HUES64 (cell line): ENCODE data around the gene APOB.

Experiments
- H3K27ac ChIP-seq: 2 replicates; pipeline ENCODE4 v1.7.0; 2013; ENCODE audit warnings: low read depth, low read length, inconsistent platforms
- H3K27me3 ChIP-seq: 2 replicates; pipeline ENCODE4 v1.6.1; 2013; ENCODE audit warnings: mild to moderate bottlenecking, low read length; ENCODE audit not compliant: insufficient read depth
- H3K36me3 ChIP-seq: 2 replicates; pipeline ENCODE4 v1.6.1; 2013; ENCODE audit warnings: mild to moderate bottlenecking, low read length; ENCODE audit not compliant: insufficient read depth
- H3K4me1 ChIP-seq: 2 replicates; pipeline ENCODE4 v1.6.1; 2013; ENCODE audit warnings: mild to moderate bottlenecking, low read length, moderate library complexity; ENCODE audit not compliant: insufficient read depth
- H3K4me3 ChIP-seq: 2 replicates; pipeline ENCODE4 v1.5.1; 2013; ENCODE audit warnings: mild to moderate bottlenecking, low read length, moderate library complexity
- H3K9ac ChIP-seq: 2 replicates; pipeline ENCODE4 v1.6.1; 2013; ENCODE audit warnings: mild to moderate bottlenecking, low read depth, low read length
- H3K9me3 ChIP-seq: 2 replicates; pipeline ENCODE4 v1.6.1; 2013; ENCODE audit warnings: low read depth, low read length; ENCODE audit not compliant: insufficient read depth
- WGBS: fragments of 150-250, 120-280 bp; methylation state at CpG from one replicate; pipeline ENCODE4 v1.1.7; 2013; ENCODE audit warnings: missing lambda C conversion rate; 5-methylcytosine and 5-hydroxymethylcytosine counted together

The APOB gene

DNA sequence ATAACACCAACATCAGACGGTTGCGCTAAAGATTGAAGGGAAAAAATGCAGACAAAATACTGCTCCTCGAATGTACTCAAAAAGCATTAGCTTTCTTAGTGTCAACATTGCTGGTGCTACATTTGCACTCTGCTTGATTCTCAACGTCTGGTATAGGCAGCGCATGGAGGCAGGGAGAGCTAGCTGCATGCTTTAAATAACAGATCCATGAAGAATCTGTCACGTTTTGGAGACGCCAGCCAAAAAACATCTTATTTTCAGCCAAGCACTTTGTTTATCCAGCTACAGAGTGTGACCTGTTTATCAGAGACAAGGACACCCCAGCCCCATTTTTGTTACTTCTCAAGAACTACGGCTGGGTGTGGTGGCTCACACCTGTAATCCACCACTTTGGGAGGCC lies 59.5 kb downstream of the APOB start:
- no peaks in the 10 kb centered on the region for H3K36me3 ChIP-seq
- H3K27me3 ChIP-seq: no peaks in the 10 kb centered on the region
- H3K4me1 ChIP-seq: peaks cover 13% of the 10 kb centered on the region; the same call in 1 of the 2 replicates
- H3K9me3 ChIP-seq: no peaks in the 10 kb centered on the region
- no peak overlapping the region for H3K9ac ChIP-seq
- no peak overlapping the region for H3K27ac ChIP-seq
- WGBS: 95% methylated on average over 8 of the region's 8 CpGs
- H3K4me3 ChIP-seq: no peak overlapping the region

DNA sequence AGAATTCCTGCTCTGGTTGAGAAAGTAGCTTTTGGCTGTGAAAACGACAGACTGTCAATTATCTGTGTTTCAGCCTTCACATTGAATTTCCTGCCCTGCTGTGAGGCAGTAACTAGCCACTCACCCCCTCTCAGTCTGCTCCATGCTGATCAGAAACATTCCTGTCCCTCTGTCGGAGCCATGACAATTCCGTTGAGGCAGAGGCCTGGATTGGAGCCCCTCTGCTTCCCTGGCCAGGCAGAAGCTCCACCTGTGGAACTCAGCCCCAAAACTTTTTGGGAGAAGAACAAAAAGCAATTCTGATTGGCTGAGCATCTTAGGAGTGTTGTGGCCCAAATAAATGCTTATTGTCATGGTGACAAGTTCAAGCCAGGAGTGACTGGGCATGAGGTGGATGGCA lies 60.0 kb downstream of the APOB start:
- H3K36me3 ChIP-seq: no peaks in the 10 kb centered on the region
- H3K27ac ChIP-seq: no peak overlapping the region
- peaks cover 13% of the 10 kb centered on the region; the same call in 1 of the 2 replicates for H3K4me1 ChIP-seq
- WGBS: 37% methylated on average over 3 of the region's 3 CpGs
- H3K9ac ChIP-seq: no peak overlapping the region
- no peaks in the 10 kb centered on the region for H3K27me3 ChIP-seq
- H3K9me3 ChIP-seq: no peaks in the 10 kb centered on the region
- no peak overlapping the region for H3K4me3 ChIP-seq

DNA sequence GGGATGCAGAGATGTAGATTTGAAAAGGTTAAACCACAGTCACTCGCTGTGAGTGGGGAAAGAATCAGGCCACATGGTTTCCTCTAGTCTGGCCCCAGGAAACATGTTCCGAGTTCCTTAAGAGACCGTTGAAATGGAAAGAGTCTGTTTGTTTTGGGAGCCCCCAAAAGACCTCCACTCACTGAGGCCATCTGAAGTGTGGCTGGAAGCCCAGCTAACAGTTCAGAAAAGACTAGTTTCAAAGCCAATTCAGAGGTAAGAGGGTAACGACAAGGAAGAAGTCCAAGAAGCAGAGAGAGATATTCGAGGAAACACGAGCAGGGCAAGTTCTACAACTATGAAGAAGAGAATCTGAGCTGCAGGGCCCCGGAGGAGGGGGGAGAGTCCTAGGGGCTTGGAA lies 61.0 kb downstream of the APOB start:
- H3K27me3 ChIP-seq: no peaks in the 10 kb centered on the region
- 93% methylated on average over 7 of the region's 7 CpGs for WGBS

DNA sequence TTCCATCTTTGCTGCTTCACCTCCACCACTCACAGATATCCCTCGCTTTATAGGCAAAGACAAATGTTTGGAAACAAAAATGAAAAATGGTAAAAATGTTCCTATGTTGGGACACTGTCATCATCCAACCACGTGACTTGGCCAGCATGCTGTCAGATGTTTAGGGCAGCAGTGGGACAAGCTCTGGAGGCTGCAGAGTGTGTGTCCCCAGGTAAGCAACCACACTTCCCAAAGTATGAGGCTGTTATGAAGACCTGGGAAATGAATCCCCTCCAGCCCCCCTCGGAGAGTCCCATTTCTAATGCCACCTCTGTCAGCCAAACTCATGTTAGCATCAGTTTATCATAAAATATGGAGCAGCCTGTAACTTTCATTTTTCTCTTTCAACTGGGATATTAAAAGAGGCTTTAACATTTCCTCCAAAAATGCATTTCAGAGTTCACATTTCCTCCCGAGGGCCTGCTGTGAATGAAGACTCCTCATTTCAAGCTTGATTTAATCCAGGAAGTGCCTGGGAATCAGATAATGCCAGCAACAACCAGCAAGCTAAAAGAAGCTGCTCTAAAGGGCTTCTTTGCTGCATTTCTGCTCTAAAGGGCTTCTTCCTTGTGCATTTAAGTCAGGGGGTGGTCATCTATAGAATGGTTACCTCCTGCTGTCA lies 66.2 kb downstream of the APOB start:
- H3K36me3 ChIP-seq: no peaks in the 10 kb centered on the region
- H3K4me3 ChIP-seq: no peak overlapping the region
- no peak overlapping the region for H3K27ac ChIP-seq
- H3K27me3 ChIP-seq: no peaks in the 10 kb centered on the region
- no peak overlapping the region for H3K9ac ChIP-seq
- 86% methylated on average over 4 of the region's 4 CpGs for WGBS
- no peaks in the 10 kb centered on the region for H3K4me1 ChIP-seq
- H3K9me3 ChIP-seq: no peaks in the 10 kb centered on the region

More for the DNA sequence above, 61.0 kb downstream of the APOB start:
- no peaks in the 10 kb centered on the region for H3K36me3 ChIP-seq
- H3K27ac ChIP-seq: no peak overlapping the region
- no peaks in the 10 kb centered on the region for H3K9me3 ChIP-seq
- H3K9ac ChIP-seq: no peak overlapping the region
- peaks cover 13% of the 10 kb centered on the region; the same call in 1 of the 2 replicates for H3K4me1 ChIP-seq
- no peak overlapping the region for H3K4me3 ChIP-seq

DNA sequence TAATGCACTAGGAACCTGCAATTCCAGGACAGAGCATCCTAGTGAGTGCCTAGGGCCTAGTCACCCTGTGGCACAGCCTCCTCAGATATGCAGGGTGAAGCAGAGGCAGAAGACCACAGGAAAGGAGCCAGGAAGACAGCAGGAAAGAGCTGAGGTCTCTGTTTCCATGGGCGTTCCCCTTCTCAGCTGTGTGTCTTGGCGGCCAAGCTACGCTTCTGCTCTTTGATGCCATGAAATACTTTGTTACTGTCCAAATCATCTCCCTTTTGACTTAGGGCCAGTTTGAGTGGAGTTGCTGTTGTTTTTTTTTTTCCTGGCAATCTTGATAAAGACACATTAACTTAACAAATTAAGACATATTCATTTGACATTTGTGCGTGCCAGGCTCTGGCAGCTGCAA lies 67.3 kb downstream of the APOB start:
- Histone ChIP-seq H3K27me3 (no peaks in the 10 kb centered on the region), H3K4me3 (no peak overlapping the region), H3K4me1 (no peaks in the 10 kb centered on the region), H3K9ac (no peak overlapping the region), H3K36me3 (no peaks in the 10 kb centered on the region), H3K27ac (no peak overlapping the region), H3K9me3 (no peaks in the 10 kb centered on the region)
- WGBS: 94% methylated on average over 4 of the region's 4 CpGs

DNA sequence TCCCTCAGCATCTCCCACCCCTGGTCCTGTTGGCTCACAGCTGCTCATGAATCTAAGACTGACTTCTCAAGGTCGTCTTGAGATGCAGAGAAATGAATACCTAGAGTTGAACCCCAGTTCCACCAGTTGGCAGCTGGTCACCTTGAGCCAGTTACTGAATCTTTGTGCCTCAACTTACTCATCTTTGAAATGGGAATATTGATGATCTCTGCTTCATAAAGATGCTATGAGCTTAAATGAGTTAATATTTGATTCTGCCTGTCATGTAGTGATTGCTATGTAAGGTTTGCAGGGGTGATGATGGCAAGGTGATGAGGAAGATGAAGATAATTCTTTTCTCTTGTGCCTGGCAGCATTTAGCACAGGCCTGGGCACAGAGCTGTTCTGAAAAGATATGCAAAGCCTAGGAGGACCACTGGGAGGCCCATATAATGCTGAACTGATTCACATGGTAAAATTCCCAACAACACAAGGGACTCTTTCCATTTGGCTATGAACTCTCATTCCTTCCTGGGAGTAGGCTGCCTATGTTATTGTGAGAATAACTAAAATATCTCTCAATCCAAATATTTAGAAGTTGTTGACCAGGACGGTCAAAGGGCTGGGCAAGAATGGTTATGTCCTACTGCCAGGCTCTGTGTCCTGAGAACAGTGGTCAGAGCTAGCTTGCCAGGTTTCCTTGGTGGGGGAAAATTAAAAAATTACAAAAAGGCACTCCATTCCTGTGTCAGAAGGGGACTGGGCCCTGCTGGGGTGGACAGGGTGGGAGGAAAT lies 70.9 kb downstream of the APOB start:
- 94% methylated on average over 2 of the region's 2 CpGs for WGBS
- no peaks in the 10 kb centered on the region for H3K36me3 ChIP-seq
- H3K9me3 ChIP-seq: no peaks in the 10 kb centered on the region
- H3K27ac ChIP-seq: no peak overlapping the region
- H3K4me3 ChIP-seq: no peak overlapping the region
- no peaks in the 10 kb centered on the region for H3K4me1 ChIP-seq
- H3K27me3 ChIP-seq: no peaks in the 10 kb centered on the region
- H3K9ac ChIP-seq: no peak overlapping the region

DNA sequence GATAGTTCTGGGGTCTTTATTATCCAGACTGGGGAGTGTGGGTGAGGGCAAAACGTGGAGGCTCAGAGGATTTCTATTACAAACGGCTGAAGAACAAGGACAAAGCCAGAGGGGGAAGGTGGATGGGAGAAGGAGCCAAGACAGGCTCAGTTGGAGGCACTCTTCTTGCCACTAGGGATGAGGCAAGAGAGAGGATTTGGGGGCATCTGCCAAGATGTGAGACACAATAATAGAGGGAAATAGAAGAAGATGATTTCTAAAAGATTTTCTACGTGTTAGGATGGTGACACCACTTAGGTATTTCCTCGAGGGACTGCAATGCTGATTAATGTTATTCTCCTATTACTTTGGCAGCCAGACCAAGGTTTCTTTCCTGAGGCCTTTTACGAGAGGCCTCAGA lies 71.8 kb downstream of the APOB start:
- no peak overlapping the region for H3K9ac ChIP-seq
- H3K9me3 ChIP-seq: no peaks in the 10 kb centered on the region
- no peak overlapping the region for H3K27ac ChIP-seq
- H3K27me3 ChIP-seq: no peaks in the 10 kb centered on the region
- H3K4me3 ChIP-seq: no peak overlapping the region
- no peaks in the 10 kb centered on the region for H3K4me1 ChIP-seq
- WGBS: 79% methylated on average over 5 of the region's 5 CpGs
- no peaks in the 10 kb centered on the region for H3K36me3 ChIP-seq

DNA sequence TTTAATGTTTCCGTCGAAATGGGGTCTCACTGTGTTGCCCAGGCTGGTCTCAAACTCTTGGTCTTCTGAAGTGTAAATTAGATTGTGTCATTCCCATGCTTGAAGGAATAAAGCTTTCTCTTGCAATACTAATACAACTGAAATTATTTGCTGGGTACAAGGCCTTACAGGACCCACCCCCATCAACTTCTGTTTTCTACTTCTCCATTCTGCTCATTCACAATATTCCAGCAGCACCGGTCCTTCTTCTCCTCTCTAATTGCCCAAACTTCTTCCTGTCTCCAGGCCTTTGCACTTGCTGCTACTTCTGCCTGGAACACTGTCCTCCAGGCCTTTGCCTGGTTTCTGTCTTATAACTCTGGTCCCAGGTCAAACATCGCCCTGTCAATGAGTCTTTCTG lies 73.8 kb downstream of the APOB start:
- Histone ChIP-seq H3K27me3 (no peaks in the 10 kb centered on the region), H3K9me3 (no peaks in the 10 kb centered on the region), H3K27ac (no peak overlapping the region), H3K9ac (no peak overlapping the region), H3K4me3 (no peak overlapping the region), H3K4me1 (no peaks in the 10 kb centered on the region), H3K36me3 (no peaks in the 10 kb centered on the region)
- 95% methylated on average over 4 of the region's 4 CpGs for WGBS

DNA sequence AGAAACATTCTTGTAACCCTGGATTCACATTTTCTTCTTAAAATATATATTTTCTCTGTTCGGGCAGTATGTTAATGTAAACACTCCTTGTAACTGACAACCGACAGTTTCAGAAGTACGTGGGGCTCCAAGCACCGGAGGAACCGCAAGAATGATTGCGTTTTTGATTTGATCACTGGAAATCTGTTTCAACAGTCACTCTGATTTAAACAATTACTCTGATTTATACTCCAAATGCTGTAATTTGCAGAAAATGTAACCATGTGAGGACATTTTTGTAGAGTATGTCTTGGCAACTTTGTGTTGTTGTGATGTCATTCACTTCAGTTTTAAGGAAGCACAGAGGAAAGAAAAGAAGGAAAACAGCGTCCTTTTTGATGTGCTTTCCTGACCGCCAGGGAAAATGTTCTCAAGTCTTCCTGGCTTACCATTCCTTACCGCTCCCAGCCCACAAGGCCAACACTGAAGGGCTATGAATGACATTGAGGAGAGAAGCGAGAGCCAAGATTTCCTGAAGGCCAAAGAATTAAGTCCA lies 77.7 kb downstream of the APOB start:
- no peaks in the 10 kb centered on the region for H3K36me3 ChIP-seq
- WGBS: 85% methylated on average over 10 of the region's 10 CpGs

DNA sequence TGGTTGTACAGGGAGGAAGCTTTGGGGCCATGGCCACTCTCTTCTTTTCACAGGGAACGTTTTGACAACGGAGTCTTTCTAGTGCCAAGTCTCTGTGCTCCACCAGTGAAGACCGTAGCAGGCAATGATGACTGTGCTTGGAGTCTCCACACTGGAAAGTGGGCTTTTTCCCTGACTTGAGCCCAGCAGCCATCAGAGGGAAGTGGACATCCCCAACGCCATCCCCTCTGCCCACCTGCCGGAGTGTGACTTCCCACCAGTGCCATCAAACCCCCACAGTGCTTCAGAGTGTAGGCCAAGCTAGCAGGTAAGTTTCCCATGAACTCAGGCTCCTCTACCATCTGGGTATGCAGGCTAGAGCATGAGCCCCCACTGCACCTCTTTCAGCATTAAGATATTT lies 78.7 kb downstream of the APOB start:
- Histone ChIP-seq H3K27me3 (no peaks in the 10 kb centered on the region), H3K27ac (no peak overlapping the region), H3K4me1 (no peaks in the 10 kb centered on the region), H3K4me3 (no peak overlapping the region), H3K9me3 (no peaks in the 10 kb centered on the region), H3K36me3 (no peaks in the 10 kb centered on the region), H3K9ac (no peak overlapping the region)
- 90% methylated on average over 5 of the region's 5 CpGs for WGBS

More for the DNA sequence above, 77.7 kb downstream of the APOB start:
- Histone ChIP-seq H3K9ac (no peak overlapping the region), H3K27ac (no peak overlapping the region), H3K27me3 (no peaks in the 10 kb centered on the region), H3K4me3 (no peak overlapping the region), H3K4me1 (no peaks in the 10 kb centered on the region), H3K9me3 (no peaks in the 10 kb centered on the region)

DNA sequence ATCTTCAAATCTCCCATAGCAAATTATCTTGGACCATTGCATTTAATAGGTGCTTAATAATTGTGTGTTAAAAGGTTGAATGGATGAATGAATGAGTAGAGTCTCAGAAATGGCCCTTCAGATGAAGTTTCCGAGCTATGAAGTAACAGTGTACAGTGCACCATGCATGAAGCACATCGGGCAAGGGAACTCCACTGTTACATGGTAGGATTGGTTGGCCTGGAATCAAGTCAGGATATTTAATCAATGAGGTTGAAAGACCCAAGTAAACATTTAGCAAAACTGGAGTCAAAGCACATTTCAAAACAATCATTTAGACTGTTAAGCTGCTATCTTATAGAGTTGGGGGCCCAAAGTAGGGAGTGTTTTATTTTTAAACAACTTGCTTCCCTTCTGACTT lies 80.0 kb downstream of the APOB start:
- Histone ChIP-seq H3K4me1 (no peaks in the 10 kb centered on the region), H3K36me3 (no peaks in the 10 kb centered on the region), H3K27me3 (no peaks in the 10 kb centered on the region), H3K27ac (no peak overlapping the region), H3K4me3 (no peak overlapping the region), H3K9me3 (no peaks in the 10 kb centered on the region), H3K9ac (no peak overlapping the region)
- WGBS: 87% methylated on average over 2 of the region's 2 CpGs
